Subcutaneous abdominal adipose tissue (tissue), 5 donors: Measurements from ENCODE around the gene FSTL5.

Source experiments
- H3K27ac ChIP-seq: one replicate; pipeline ENCODE4 v1.7.0; 2013; ENCODE audit warnings: low read depth, mild to moderate bottlenecking, inconsistent platforms, low read length, moderate library complexity
- H3K27me3 ChIP-seq, 5 donors: one replicate each; pipeline ENCODE4 v1.7.0; 2013; ENCODE audit warnings: low read length in 5 of 5, inconsistent platforms in 1 of 5; ENCODE audit not compliant: control insufficient read depth in 5 of 5, insufficient read depth in 4 of 5
- H3K36me3 ChIP-seq, 5 donors: one replicate each; pipeline ENCODE4 v1.7.0; 2013; ENCODE audit warnings: low read length in 5 of 5; ENCODE audit not compliant: control insufficient read depth in 5 of 5, insufficient read depth in 5 of 5
- H3K4me1 ChIP-seq, 5 donors: one replicate each; pipeline ENCODE4 v1.7.0; 2013; ENCODE audit warnings: low read length in 5 of 5, mild to moderate bottlenecking in 3 of 5, moderate library complexity in 1 of 5; ENCODE audit not compliant: control insufficient read depth in 5 of 5, insufficient read depth in 5 of 5
- H3K4me3 ChIP-seq, 5 donors: one replicate each; pipeline ENCODE4 v1.7.0; 2013; ENCODE audit warnings: low read length in 5 of 5, low read depth in 1 of 5
- H3K9ac ChIP-seq, 5 donors: one replicate each; pipeline ENCODE4 v1.7.0; 2013; ENCODE audit warnings: low read length in 5 of 5, mild to moderate bottlenecking in 4 of 5, moderate library complexity in 3 of 5
- H3K9me3 ChIP-seq, 5 donors: one replicate each; pipeline ENCODE4 v1.7.0; 2013; ENCODE audit warnings: low read length in 5 of 5; ENCODE audit not compliant: control insufficient read depth in 5 of 5
- donor health status: healthy.
- donor health status: healthy.
- donor health status: healthy.
- donor health status: healthy.
- donor health status: healthy.

FSTL5 gene

DNA sequence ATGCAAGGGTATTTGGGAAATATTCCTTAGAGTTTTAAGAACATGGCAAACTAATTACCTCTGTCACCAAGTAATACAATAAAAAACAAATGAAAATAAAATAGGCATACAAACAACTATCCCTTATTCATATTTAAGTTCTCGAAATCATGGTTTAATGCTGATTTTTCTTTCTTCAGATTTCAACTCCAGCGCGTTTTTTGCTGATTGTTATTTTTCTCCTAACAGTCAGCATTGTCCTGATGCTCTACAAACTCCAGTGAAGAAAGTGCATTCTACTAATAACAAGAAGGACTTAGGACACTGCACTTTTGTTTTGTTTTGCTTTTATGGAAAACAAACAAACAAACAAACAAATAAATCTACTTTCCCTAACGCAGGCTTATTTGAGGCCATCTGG, 282.4 kb downstream of the FSTL5 start:
- Histone ChIP-seq H3K36me3 (no peaks in the 10 kb centered on the region), H3K9ac (no peak overlapping the region), H3K4me1 (no peaks in the 10 kb centered on the region), H3K9me3 (no peaks in the 10 kb centered on the region), H3K4me3 (no peak overlapping the region), H3K27me3 (no peaks in the 10 kb centered on the region), H3K27ac (no peak overlapping the region)

DNA sequence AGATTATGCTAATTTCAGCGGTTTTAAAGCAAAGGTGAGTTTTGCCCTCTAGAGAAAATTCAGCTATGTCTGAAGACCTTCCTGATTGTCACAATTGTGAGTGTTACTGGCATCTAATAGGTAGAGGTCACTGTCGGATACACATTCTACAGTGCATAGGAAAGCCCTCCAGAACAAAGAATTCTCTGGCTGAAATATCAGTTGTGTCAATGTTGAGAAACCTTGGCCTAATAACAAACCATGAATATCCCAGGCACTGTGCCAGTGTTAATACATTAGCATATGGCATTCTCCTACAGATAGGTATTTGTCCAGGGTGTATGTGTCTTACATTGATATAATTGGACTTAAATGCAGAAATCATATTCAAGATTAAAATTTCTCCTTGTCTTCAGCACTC, 294.3 kb downstream of the FSTL5 start:
- H3K27me3 ChIP-seq = no peaks in the 10 kb centered on the region
- no peak overlapping the region for H3K27ac ChIP-seq
- H3K36me3 ChIP-seq = no peaks in the 10 kb centered on the region
- no peaks in the 10 kb centered on the region for H3K4me1 ChIP-seq
- no peak overlapping the region for H3K9ac ChIP-seq
- no peaks in the 10 kb centered on the region for H3K9me3 ChIP-seq
- H3K4me3 ChIP-seq = no peak overlapping the region

DNA sequence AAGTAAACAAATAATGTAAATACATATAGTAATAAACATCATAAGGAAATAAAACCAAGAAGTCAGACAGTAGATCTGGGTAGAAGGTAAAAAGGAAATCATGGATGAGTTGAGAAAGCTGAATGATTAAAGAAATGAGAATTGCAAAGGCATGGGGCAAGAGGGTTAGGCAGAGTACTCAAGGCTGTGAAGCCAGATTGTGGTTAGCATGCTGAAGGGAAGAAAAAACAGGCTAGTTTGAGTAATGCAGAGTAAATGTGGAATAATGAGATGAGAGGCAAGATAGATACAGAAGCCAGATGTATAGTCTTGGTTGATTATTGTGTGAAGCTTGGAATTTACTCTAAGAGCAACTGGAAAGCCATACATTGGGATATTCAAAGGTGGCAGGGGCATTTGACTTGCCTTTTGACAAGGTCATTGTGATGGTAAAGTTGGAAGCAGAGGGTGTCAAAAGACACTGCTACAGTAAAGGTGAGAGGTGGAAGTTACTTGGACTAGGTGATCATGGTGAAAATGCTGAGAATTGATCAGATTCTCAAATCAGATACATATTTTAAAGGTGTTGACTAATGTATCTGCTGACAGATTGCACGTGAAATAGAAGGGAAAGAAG, 307.0 kb downstream of the FSTL5 start:
- Histone ChIP-seq H3K9ac (no peak overlapping the region), H3K27me3 (no peaks in the 10 kb centered on the region), H3K9me3 (peaks cover 0 to 3% (median 0%) of the 10 kb centered on the region in 5 donors), H3K36me3 (no peaks in the 10 kb centered on the region), H3K4me1 (no peaks in the 10 kb centered on the region), H3K4me3 (no peak overlapping the region), H3K27ac (no peak overlapping the region)

DNA sequence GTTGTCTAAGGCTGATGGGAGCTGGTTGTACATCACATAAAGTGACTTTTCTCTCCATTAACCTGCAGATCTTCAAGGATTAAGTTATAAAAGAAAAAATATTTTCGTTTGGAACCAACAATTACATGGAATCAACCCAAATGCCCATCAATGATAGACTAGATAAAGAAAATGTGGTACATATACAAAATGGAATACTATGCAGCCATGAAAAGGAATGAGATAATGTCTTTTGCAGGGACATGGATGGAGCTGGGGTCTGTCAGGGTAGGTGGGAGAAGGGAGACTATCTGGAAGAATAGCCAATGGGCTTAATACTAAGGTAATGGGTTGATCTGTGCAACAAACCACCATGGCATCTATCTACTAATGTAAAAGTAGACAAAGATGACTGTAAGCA, 313.2 kb downstream of the FSTL5 start:
- H3K4me3 ChIP-seq = no peak overlapping the region
- H3K4me1 ChIP-seq = no peaks in the 10 kb centered on the region
- H3K9ac ChIP-seq = no peak overlapping the region

DNA sequence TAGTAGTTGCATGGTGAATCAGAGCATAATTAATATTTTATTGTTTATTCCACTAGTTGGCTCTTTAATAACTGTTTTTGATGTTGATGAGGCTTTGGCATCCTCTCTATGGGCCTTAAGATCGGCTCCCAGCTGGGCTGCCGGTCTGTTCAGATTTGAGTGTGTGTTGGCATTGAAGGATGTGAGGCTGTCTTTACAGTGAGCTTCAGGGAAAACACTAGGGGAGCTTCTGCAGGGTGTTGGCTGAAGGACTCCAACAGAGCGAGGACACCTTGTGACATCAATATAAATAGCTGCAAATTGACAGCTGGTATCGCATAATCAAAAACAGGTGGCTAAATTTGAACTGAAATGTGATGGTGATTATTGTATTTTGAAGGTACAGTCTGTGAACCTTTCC, 322.0 kb downstream of the FSTL5 start:
- H3K4me3 ChIP-seq = no peak overlapping the region
- no peak overlapping the region for H3K27ac ChIP-seq
- no peak overlapping the region for H3K9ac ChIP-seq
- no peaks in the 10 kb centered on the region for H3K36me3 ChIP-seq
- H3K9me3 ChIP-seq = no peaks in the 10 kb centered on the region
- H3K4me1 ChIP-seq = no peaks in the 10 kb centered on the region
- H3K27me3 ChIP-seq = no peaks in the 10 kb centered on the region

More for the DNA sequence above, 313.2 kb downstream of the FSTL5 start:
- Histone ChIP-seq H3K9me3 (peaks cover 0 to 13% (median 7%) of the 10 kb centered on the region in 5 donors), H3K36me3 (no peaks in the 10 kb centered on the region), H3K27ac (no peak overlapping the region), H3K27me3 (no peaks in the 10 kb centered on the region)

DNA sequence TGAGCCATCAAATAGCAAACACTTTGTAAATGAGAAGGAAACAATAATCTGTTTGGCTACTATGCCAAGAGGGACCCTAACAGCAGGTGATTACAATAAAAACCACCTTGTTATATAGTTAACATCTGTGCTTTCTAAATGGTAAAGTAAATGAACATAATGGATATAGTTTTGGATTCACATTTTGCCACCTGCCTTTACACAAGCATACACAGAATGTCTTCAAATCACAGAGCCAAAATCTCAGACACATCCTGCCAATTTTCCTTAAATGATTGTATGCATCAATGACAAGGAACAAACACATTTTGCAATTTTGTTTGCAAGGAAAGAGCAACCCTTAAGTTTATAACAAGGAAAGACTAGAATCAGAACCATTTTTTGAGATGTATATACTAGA, 334.2 kb downstream of the FSTL5 start:
- no peaks in the 10 kb centered on the region for H3K9me3 ChIP-seq
- H3K4me1 ChIP-seq = peaks cover 0 to 4% (median 0%) of the 10 kb centered on the region in 5 donors

DNA sequence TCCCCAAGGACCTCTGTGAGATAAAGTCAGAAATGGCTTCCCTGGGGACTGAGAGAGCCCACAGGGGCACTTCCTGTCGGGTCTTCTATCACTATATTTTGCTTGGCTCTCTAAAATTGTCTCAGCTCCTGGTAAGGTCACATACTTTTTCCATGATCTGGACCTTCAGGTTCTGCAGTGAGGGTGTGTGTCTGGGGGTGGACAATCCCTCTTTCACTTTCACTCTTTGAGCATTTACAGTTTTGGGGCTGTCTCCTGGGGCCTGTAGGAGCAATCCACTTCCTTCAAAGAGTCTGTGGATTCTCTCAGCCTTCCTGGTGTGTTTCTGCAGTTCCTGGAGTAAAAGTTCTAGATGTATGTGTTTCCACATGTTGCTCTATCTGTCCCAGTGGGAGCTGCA, 335.7 kb downstream of the FSTL5 start:
- Histone ChIP-seq H3K36me3 (no peaks in the 10 kb centered on the region), H3K4me1 (peaks cover 0 to 4% (median 0%) of the 10 kb centered on the region in 5 donors), H3K9me3 (peaks cover 0 to 6% (median 5%) of the 10 kb centered on the region in 5 donors), H3K27me3 (no peaks in the 10 kb centered on the region), H3K4me3 (peak overlapping the region in 2 of 5 donors; percentile 14 to 25), H3K27ac (no peak overlapping the region), H3K9ac (no peak overlapping the region)

More for the DNA sequence above, 334.2 kb downstream of the FSTL5 start:
- Histone ChIP-seq H3K9ac (no peak overlapping the region), H3K27ac (no peak overlapping the region), H3K4me3 (no peak overlapping the region), H3K36me3 (no peaks in the 10 kb centered on the region), H3K27me3 (no peaks in the 10 kb centered on the region)

DNA sequence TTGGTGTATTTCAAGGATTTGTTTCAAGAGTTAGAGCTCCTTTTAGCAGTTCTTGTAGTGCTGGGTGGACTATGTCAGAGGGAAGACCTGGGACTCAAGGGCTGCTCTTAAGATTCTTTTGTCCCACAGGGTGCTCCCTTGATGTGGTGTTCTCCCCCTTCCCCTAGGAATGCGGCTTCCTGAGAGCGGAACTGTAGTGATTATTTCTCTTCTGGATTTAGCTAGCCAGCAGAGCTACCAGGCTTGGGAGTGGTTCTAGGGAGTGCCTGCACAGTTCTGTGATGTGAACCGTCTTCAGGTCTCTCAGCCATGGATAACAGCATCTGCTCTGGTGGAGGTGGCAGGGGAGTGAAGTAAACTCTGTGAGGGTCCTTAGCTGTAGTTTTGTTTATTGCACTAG, 336.8 kb downstream of the FSTL5 start:
- H3K36me3 ChIP-seq = no peaks in the 10 kb centered on the region
- no peak overlapping the region for H3K9ac ChIP-seq
- H3K4me3 ChIP-seq = no peak overlapping the region
- no peaks in the 10 kb centered on the region for H3K27me3 ChIP-seq
- H3K4me1 ChIP-seq = peaks cover 0 to 4% (median 0%) of the 10 kb centered on the region in 5 donors
- H3K27ac ChIP-seq = no peak overlapping the region
- H3K9me3 ChIP-seq = peaks cover 0 to 16% (median 16%) of the 10 kb centered on the region in 5 donors

DNA sequence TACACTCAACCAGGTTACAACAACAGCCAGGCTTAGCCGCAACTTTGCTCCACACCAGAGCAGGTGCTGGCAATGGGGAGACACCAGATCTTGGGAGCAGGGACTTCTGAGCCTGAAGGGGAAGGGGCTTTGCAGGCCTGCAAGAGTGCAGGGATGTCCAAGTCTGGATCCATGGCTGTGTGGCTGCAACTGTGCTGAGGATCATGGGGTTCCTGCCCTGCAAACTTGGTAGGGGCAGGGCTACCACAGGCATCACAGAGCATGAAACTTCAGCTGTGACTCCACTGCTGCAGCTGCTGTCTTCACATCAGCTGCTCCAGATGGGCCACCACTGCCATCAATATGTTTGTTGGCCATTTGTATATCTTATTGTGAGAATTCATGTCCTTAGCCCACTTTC, 340.4 kb downstream of the FSTL5 start:
- H3K27ac ChIP-seq = no peak overlapping the region
- no peak overlapping the region for H3K9ac ChIP-seq
- no peaks in the 10 kb centered on the region for H3K36me3 ChIP-seq
- H3K27me3 ChIP-seq = no peaks in the 10 kb centered on the region
- H3K4me1 ChIP-seq = peaks cover 0 to 4% (median 0%) of the 10 kb centered on the region in 5 donors
- no peak overlapping the region for H3K4me3 ChIP-seq
- peaks cover 0 to 22% (median 16%) of the 10 kb centered on the region in 5 donors for H3K9me3 ChIP-seq

DNA sequence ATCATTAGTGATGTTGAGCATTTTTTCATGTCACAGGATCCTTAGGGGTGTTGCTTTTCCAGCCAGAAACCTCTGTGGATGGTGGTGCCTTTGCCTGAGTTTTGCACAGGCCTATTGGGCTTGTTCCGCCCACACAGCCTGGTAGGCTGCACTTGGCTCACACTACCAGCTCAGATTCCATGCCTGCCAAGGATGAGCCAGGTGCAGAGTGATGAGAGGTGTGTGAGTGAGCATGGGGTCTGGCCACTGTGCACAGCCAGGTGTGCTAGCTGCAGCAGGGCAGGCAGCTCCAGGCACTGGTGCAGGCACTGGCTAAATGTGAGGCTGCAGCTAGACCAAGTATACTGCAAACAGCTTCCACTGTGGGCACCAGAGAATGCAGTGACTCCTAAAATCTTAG, 341.6 kb downstream of the FSTL5 start:
- peaks cover 0 to 22% (median 16%) of the 10 kb centered on the region in 5 donors for H3K9me3 ChIP-seq
- no peaks in the 10 kb centered on the region for H3K36me3 ChIP-seq
- H3K4me1 ChIP-seq = no peaks in the 10 kb centered on the region
- no peak overlapping the region for H3K27ac ChIP-seq
- no peak overlapping the region for H3K4me3 ChIP-seq
- H3K9ac ChIP-seq = no peak overlapping the region
- no peaks in the 10 kb centered on the region for H3K27me3 ChIP-seq
